OCI-LY3 (cell line): Measurements from ENCODE around the gene ARHGEF16.

ENCODE experiments used
- EZH2phosphoT487 ChIP-seq: fragments of 200-600 bp; shearing (Covaris generic); IDR thresholded peaks from 2 replicates; pipeline ENCODE4 v1.6.1; 2018; ENCODE audit warnings: antibody characterized with exemption, mixed run types, low read depth
- TF ChIP-seq, protein P1 (sequence below): fragments of 200-600, 300-600 bp; sonication (generic); IDR thresholded peaks from 2 replicates; pipeline ENCODE4 v1.5.1; 2014; ENCODE audit warnings: antibody characterized with exemption, low read length, low read depth

DNA sequence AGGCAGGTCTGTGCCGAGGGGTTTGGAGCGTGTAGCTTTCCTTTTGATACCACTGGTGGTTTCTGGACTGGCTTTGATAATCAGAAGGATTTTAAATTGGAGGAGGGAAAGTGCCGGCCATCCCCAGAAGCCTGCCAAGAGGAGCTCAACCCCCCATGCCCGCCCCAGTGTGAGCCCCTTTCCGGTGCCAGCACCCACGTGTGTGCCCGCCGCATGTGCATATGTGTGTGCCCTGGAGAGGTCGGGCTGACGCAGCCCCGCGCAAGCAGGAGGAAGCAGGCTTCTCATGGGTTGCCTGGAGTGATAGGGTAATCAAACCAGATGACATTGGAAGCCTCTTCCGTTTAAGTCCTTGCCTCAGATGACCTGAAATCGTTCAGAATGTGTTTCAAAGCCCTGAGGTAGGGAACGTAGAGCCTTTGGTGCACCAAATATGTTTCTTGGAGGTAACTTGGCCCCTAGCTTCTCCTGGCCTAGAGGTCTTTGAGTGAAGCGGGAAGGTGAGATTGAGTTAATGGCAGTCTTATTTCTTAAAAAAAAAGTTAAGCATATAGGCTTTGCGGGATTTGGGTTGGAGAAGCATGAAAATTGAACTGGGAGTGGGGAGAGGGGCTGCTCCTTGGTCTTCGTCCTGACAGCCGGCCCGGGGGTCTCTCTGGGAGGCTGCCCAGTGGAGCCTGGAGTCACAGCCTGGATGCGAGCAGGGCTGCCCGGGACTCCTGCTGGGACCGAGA lies 34.1 kb upstream of the ARHGEF16 start:
- TF ChIP-seq, protein P1, sequence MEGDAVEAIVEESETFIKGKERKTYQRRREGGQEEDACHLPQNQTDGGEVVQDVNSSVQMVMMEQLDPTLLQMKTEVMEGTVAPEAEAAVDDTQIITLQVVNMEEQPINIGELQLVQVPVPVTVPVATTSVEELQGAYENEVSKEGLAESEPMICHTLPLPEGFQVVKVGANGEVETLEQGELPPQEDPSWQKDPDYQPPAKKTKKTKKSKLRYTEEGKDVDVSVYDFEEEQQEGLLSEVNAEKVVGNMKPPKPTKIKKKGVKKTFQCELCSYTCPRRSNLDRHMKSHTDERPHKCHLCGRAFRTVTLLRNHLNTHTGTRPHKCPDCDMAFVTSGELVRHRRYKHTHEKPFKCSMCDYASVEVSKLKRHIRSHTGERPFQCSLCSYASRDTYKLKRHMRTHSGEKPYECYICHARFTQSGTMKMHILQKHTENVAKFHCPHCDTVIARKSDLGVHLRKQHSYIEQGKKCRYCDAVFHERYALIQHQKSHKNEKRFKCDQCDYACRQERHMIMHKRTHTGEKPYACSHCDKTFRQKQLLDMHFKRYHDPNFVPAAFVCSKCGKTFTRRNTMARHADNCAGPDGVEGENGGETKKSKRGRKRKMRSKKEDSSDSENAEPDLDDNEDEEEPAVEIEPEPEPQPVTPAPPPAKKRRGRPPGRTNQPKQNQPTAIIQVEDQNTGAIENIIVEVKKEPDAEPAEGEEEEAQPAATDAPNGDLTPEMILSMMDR = no peak
- no peak for TF ChIP-seq EZH2phosphoT487
